CD4-positive, alpha-beta memory T cell (primary cell): ENCODE measurements around the gene GHRL. TPM values are rescaled to one million over a fixed set of nuclear protein-coding genes. Genes with fewer than 3 reads are reported as not detected.
A peak's percentile ranks its signal among the peaks of the same experiment; 100 is the strongest.

Source experiments
- CTCF ChIA-PET: fragments of 350-600 bp; sonication (Branson Sonifier 250); formaldehyde crosslinking; loops from one replicate; lab custom pipeline; 2021; ENCODE audit warnings: inconsistent platforms; ENCODE audit not compliant: partially characterized antibody; lab: Charles Lee
- POLR2A ChIA-PET: fragments of 350-600 bp; sonication (Branson Sonifier 250); formaldehyde crosslinking; loops from one replicate; lab custom pipeline; 2021; ENCODE audit not compliant: partially characterized antibody; lab: Charles Lee
- DNase-seq, 5 donors: peaks; one replicate each; pipeline versions ENCODE4 v3.0.0 to v3.0.0-alpha.2; 2020 to 2022; ENCODE audit warnings: mixed read lengths in 1 of 5
- H3K27ac ChIP-seq: one replicate; pipeline ENCODE4 v1.7.0; 2013; ENCODE audit warnings: low read depth, low read length
- H3K27me3 ChIP-seq: 2 replicates; pipeline ENCODE4 v1.7.0; 2013; ENCODE audit warnings: mild to moderate bottlenecking, low read length, moderate library complexity; ENCODE audit not compliant: insufficient read depth
- H3K36me3 ChIP-seq: 2 replicates; pipeline ENCODE4 v1.7.0; 2013; ENCODE audit warnings: mild to moderate bottlenecking, low read length, moderate library complexity; ENCODE audit not compliant: insufficient read depth
- H3K4me1 ChIP-seq: 2 replicates; pipeline ENCODE4 v1.7.0; 2013; ENCODE audit warnings: mild to moderate bottlenecking, low read length, moderate library complexity; ENCODE audit not compliant: insufficient read depth
- H3K4me3 ChIP-seq, 2 donors: one replicate each; pipeline ENCODE4 v1.7.0; 2013; ENCODE audit warnings: low read length in 2 of 2, mild to moderate bottlenecking in 1 of 2
- H3K9me3 ChIP-seq, 2 donors: one replicate each; pipeline ENCODE4 v1.7.0; 2013; ENCODE audit warnings: low read length in 2 of 2, control low read depth in 1 of 2; ENCODE audit not compliant: control insufficient read depth in 1 of 2
- H3K27ac Mint-ChIP-seq, 7 donors: one replicate each; pipeline ENCODE4 v1.8.0; 2020 to 2021; ENCODE audit warnings: mixed read lengths in 7 of 7, mild to moderate bottlenecking in 6 of 7, inconsistent platforms in 3 of 7, moderate library complexity in 3 of 7
- H3K27me3 Mint-ChIP-seq, 2 donors: one replicate each; pipeline ENCODE4 v1.8.0; 2020 to 2021; ENCODE audit warnings: mixed read lengths in 2 of 2
- H3K36me3 Mint-ChIP-seq, 2 donors: one replicate each; pipeline ENCODE4 v1.8.0; 2020 to 2021; ENCODE audit warnings: mixed read lengths in 2 of 2, inconsistent platforms in 1 of 2, mild to moderate bottlenecking in 1 of 2
- H3K4me1 Mint-ChIP-seq, 4 donors: one replicate each; pipeline ENCODE4 v1.8.0; 2020 to 2021; ENCODE audit warnings: mixed read lengths in 4 of 4, mild to moderate bottlenecking in 1 of 4
- H3K4me3 Mint-ChIP-seq, 8 donors: one replicate each; pipeline ENCODE4 v1.8.0; 2020 to 2021; ENCODE audit warnings: mixed read lengths in 8 of 8, mild to moderate bottlenecking in 7 of 8, moderate library complexity in 6 of 8, inconsistent platforms in 3 of 8
- H3K9me3 Mint-ChIP-seq, 8 donors: one replicate each; pipeline ENCODE4 v1.8.0; 2020 to 2021; ENCODE audit warnings: mixed read lengths in 8 of 8, mild to moderate bottlenecking in 5 of 8, inconsistent platforms in 3 of 8, moderate library complexity in 1 of 8
- intact Hi-C: fragments of 100-400 bp; cut with micrococcal nuclease; formaldehyde crosslinking; loops from one replicate; pipeline ENCODE4 v1.15.1; 2023
- polyA plus RNA-seq, 2 donors: library from polyadenylated mRNA; unstranded; fragments of 300-500 nt; fragmentation: Illumina TruSeq; gene quantifications; one replicate each; pipeline ENCODE4 v1.2.3, GENCODE V29; 2021
- total RNA-seq, 2 experiments: library from RNA; stranded (reverse); gene quantifications; one replicate each; pipeline ENCODE4 v1.2.3, GENCODE V29; 2021

The GHRL gene
- total and polyA plus RNA-seq, 4 experiments from 2014 or later = 0.75 to 1.1 TPM; not detected in 2

DNA sequence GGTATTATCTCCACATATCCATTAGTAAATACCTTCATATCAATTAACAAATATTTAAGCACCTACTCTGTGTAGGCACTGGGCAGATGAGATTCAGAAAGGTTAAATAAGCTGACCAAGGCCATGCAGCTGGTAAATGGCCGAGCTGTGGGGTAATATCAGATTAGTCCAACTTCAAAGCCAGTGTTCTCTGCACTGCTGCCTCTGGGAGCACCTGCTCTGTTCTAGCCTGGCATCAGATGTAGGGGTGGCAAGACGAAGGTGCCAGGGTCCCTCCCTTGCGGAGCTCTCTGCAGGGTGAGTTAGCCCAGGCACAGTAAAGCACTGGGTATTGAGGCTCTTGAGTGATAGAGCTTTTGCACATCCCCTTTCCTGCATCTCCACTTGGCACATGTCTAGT lies 39.0 kb downstream of the GHRL start:
- H3K36me3 ChIP-seq = peaks cover 21% of the 10 kb centered on the region
- Mint-ChIP-seq H3K9me3 (peaks cover 0 to 1% (median 0%) of the 10 kb centered on the region in 8 donors), H3K36me3 (peaks cover 44 to 71% of the 10 kb centered on the region in 2 donors), H3K27me3 (no peaks in the 10 kb centered on the region), H3K4me1 (peaks cover 48 to 82% (median 70%) of the 10 kb centered on the region in 4 donors), H3K27ac (peak overlapping the region in 6 of 7 donors; percentile 60 to 86 (median 78)), H3K4me3 (peak overlapping the region in 6 of 8 donors; percentile 29 to 80 (median 55))
- no peak overlapping the region for H3K27ac ChIP-seq
- no peak overlapping the region for H3K4me3 ChIP-seq
- no peak for DNase-seq
- no peaks in the 10 kb centered on the region for H3K27me3 ChIP-seq
- CTCF ChIA-PET = interaction anchor here (9.8 kb wide), 1 partner anchor 10 kb away, joined by 67 read pairs; no protein-coding TSS in a partner anchor
- intact Hi-C loops = no loop called here
- H3K9me3 ChIP-seq = no peaks in the 10 kb centered on the region
- POLR2A ChIA-PET = interaction anchor here (0.6 to 1.8 kb wide), 4 partner anchors 9 to 96 kb away, joined by 5 to 11 read pairs (median 6); no protein-coding TSS in a partner anchor
- peaks cover 68% of the 10 kb centered on the region for H3K4me1 ChIP-seq

DNA sequence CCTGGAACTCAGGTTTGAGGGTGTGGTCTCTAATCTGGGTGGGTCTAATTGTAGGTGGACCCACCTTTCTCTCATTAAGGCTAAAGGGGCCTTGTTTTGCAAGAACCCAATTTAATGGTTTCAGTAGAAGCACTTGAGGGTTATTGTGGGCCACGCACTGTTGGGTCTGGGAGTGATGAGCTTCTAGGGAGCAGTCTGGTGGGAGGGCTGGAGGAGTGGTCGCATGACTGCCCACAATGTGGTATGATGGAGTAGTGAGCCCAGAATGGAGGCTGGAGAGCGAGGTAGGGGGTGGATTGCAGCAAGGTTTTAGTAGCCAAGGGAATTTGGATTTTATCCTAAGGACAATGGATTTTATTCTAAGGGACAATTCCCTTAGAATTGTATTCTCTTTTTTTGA lies 41.7 kb downstream of the GHRL start:
- ChIA-PET POLR2A (interaction anchor here (1.1 to 1.3 kb wide), 3 partner anchors 10 to 28 kb away, joined by 3 to 5 read pairs (median 4); no protein-coding TSS in a partner anchor), CTCF (interaction anchor here (9.8 kb wide), 1 partner anchor 12 kb away, joined by 67 read pairs; no protein-coding TSS in a partner anchor)

DNA sequence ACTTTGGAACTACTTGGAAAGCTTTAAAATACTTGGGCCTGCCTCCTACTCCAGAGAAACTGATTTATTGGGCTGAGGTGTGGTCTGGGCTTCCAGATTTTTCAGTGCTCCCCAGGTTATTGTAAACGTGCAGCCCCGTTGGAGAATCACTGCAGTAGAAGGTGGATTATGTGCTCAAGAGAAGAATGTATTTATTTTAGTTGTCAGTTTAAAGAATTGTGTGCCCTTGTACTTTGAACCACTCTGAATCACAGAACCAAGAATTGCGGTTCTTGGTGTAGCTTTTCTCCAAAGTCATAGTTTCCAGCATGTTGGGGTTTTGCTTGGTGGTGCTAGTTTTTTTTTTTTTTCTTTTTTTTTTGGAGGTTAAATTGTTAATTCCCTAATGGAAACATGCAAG lies 42.9 kb downstream of the GHRL start:
- peaks cover 55% of the 10 kb centered on the region for H3K4me1 ChIP-seq
- H3K4me3 ChIP-seq = peak overlapping the region; percentile 23 to 99
- Mint-ChIP-seq H3K27ac (peak overlapping the region; percentile 95 to 98 (median 97)), H3K4me3 (peak overlapping the region; percentile 97 to 99 (median 99)), H3K27me3 (no peaks in the 10 kb centered on the region), H3K36me3 (peaks cover 36 to 54% of the 10 kb centered on the region in 2 donors), H3K4me1 (peaks cover 43 to 73% (median 61%) of the 10 kb centered on the region in 4 donors), H3K9me3 (peaks cover 0 to 19% (median 9%) of the 10 kb centered on the region in 8 donors)
- H3K27ac ChIP-seq = peak overlapping the region; percentile 78
- no peaks in the 10 kb centered on the region for H3K9me3 ChIP-seq
- H3K27me3 ChIP-seq = no peaks in the 10 kb centered on the region
- DNase-seq = no peak
- ChIA-PET POLR2A (interaction anchor here (0.6 to 3.1 kb wide), 7 partner anchors 13 to 317 kb away, joined by 3 to 62 read pairs (median 4); partner anchors contain the start of gene VHL), CTCF (interaction anchor here (0.9 to 9.8 kb wide), 3 partner anchors 13 to 137 kb away, joined by 3 to 67 read pairs (median 5); no protein-coding TSS in a partner anchor)
- intact Hi-C loops = loop anchor here (2.0 kb wide), 3 partner anchors 37 to 109 kb away; partner anchors contain the start of gene VHL
- peaks cover 15% of the 10 kb centered on the region for H3K36me3 ChIP-seq

More for the DNA sequence above, 41.7 kb downstream of the GHRL start:
- H3K27ac Mint-ChIP-seq = peak overlapping the region; percentile 89 to 98 (median 97)
- peaks cover 0 to 11% (median 3%) of the 10 kb centered on the region in 8 donors for H3K9me3 Mint-ChIP-seq
- Histone ChIP-seq H3K9me3 (no peaks in the 10 kb centered on the region), H3K4me1 (peaks cover 66% of the 10 kb centered on the region), H3K36me3 (peaks cover 15% of the 10 kb centered on the region), H3K27ac (peak overlapping the region; percentile 78), H3K4me3 (no peak overlapping the region), H3K27me3 (no peaks in the 10 kb centered on the region)
- peak overlapping the region; percentile 97 to 99 (median 99) for H3K4me3 Mint-ChIP-seq
- H3K4me1 Mint-ChIP-seq = peaks cover 50 to 85% (median 69%) of the 10 kb centered on the region in 4 donors
- H3K27me3 Mint-ChIP-seq = no peaks in the 10 kb centered on the region
- DNase-seq = no peak
- intact Hi-C loops = no loop called here
- H3K36me3 Mint-ChIP-seq = peaks cover 37 to 63% of the 10 kb centered on the region in 2 donors

DNA sequence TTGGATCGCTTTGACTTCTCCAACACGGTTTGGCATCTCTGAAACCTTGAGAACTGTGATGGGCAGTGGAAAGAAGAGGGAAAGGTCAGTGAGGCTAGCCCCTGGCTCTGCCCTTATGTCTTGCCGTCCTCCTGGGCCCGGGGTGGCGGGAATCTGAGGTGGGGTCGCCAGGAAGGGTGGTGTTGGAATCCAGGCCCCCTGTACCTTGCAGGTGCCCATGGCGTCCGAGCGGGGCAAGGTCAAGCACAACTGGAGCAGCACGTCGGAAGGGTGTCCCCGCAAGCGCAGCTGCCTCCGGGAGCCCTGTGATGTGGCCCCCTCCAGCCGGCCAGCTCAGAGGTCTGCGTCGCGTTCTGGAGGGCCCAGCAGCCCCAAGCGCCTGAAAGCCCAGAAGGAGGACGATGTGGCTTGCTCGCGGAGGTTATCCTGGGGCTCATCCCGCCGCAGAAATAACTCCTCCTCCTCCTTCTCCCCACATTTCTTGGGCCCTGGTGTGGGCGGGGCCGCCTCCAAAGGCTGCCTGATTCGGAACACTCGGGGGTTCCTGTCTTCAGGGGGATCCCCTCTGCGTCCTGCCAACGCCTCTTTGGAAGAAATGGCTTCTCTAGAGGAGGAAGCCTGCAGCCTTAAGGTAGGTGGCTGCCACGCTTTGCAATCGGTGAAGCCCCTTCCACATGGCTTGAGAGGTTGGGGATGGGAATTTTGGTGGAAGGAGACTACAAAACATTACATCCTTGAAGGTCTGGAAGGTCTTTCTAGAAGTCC lies 43.6 kb downstream of the GHRL start:
- ChIA-PET POLR2A (interaction anchor here (0.6 to 3.1 kb wide), 16 partner anchors 11 to 457 kb away, joined by 3 to 62 read pairs (median 4); partner anchors contain the start of genes ARPC4, CRELD1, IRAK2 and TADA3), CTCF (interaction anchor here (0.9 to 9.8 kb wide), 3 partner anchors 14 to 136 kb away, joined by 3 to 67 read pairs (median 5); no protein-coding TSS in a partner anchor)
- intact Hi-C loops = loop anchor here (1.0 to 2.0 kb wide), 7 partner anchors 15 to 518 kb away; partner anchors contain the start of genes BRK1, BRPF1, SEC13 and VHL
- Histone ChIP-seq H3K27ac (peak overlapping the region; percentile 78), H3K9me3 (no peaks in the 10 kb centered on the region), H3K4me1 (peaks cover 51% of the 10 kb centered on the region), H3K36me3 (peaks cover 10% of the 10 kb centered on the region), H3K27me3 (no peaks in the 10 kb centered on the region), H3K4me3 (peak overlapping the region; percentile 23 to 99)
- H3K36me3 Mint-ChIP-seq = peaks cover 36 to 48% of the 10 kb centered on the region in 2 donors
- peak; percentile 33 to 79 (median 44) for DNase-seq
- H3K9me3 Mint-ChIP-seq = peaks cover 0 to 19% (median 10%) of the 10 kb centered on the region in 8 donors
- peak overlapping the region; percentile 95 to 98 (median 97) for H3K27ac Mint-ChIP-seq
- H3K4me1 Mint-ChIP-seq = peaks cover 38 to 66% (median 55%) of the 10 kb centered on the region in 4 donors
- peak overlapping the region; percentile 97 to 99 (median 99) for H3K4me3 Mint-ChIP-seq
- H3K27me3 Mint-ChIP-seq = no peaks in the 10 kb centered on the region

DNA sequence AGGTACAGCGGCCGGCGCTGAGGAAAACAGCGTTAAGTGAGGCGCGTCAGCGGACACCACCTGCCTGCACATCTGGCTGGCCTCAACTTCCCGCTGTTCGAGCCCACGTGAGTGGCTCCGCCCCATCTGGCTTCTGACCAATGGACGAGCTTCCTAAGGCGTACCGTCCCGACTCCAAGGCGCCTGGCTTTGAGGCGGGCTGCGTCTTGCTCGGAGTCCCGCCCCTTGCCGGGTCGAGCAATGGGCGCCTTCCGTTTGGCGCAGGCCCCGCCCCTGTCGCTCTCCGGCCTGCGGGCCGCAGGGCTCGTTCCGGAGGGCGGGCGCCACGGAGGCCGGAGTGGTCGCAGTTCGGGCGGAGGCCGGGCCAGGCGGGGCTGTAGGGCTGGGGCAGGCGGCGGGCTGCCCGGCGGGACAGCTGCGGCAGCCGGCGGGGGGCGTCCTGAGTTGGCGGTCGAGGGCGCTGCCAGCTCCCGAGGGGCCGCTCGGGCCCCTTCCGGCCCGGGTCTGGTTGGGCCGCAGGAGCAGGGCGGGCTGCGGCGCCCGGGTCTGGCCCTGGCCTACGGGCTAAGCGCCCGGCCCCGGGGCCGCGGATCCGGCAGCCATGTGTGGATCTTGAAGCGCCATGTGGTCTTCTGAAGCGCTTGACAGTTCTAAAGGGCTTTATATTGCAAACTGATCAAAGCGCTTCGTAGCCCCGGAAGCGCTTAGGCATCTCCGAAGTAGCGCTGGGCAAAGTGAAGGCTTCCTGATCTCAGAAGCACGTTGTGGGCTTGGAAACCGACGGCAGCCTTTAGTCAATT lies 44.4 kb downstream of the GHRL start, which contains the start of gene TATDN2:
Gene TATDN2, plus strand, starts transcription at position 276 of the 800 bp plus-strand sequence. CDS start 742 bp downstream, outside the sequence.
- Histone ChIP-seq H3K4me3 (peak within 1 kb of the TSS; percentile 23 to 99), H3K36me3 (peaks cover 4% of the 10 kb centered on the region), H3K4me1 (peaks cover 49% of the 10 kb centered on the region), H3K27ac (peak within 1 kb of the TSS; percentile 78), H3K9me3 (no peaks in the 10 kb centered on the region), H3K27me3 (no peaks in the 10 kb centered on the region)
- peaks cover 0 to 19% (median 10%) of the 10 kb centered on the region in 8 donors for H3K9me3 Mint-ChIP-seq
- ChIA-PET CTCF (interaction anchor here (0.7 to 9.8 kb wide), 6 partner anchors 9 to 82 kb away, joined by 3 to 67 read pairs (median 3); no protein-coding TSS in a partner anchor), POLR2A (interaction anchor here (0.6 to 3.1 kb wide), 23 partner anchors 10 to 456 kb away, joined by 3 to 62 read pairs (median 5); partner anchors contain the start of genes ARPC4, CRELD1, IRAK2 and SEC13)
- H3K27me3 Mint-ChIP-seq = no peaks in the 10 kb centered on the region
- peaks cover 29 to 41% of the 10 kb centered on the region in 2 donors for H3K36me3 Mint-ChIP-seq
- intact Hi-C loops = loop anchor here (1.0 to 2.0 kb wide), 7 partner anchors 16 to 517 kb away; partner anchors contain the start of genes BRK1, BRPF1, SEC13 and VHL
- DNase-seq = peak; percentile 89 to 93 (median 92)
- peak within 1 kb of the TSS; percentile 95 to 98 (median 97) for H3K27ac Mint-ChIP-seq
- peak within 1 kb of the TSS; percentile 97 to 99 (median 99) for H3K4me3 Mint-ChIP-seq
- H3K4me1 Mint-ChIP-seq = peaks cover 35 to 65% (median 54%) of the 10 kb centered on the region in 4 donors
